Heart left ventricle (tissue), 13 donors: ENCODE data around the gene RSU1.

Experiments
- CTCF ChIP-seq, 12 donors: fragments of 200-600 bp; sonication (generic) in 4 of 12; IDR thresholded peaks; one replicate each; pipeline versions ENCODE4 v1.5.0 to v1.8.0; 2018 to 2022; ENCODE audit warnings: antibody characterized with exemption in 12 of 12, mild to moderate bottlenecking in 5 of 12
- POLR2A ChIP-seq, 2 donors: fragments of 450-650 bp; IDR thresholded peaks; one replicate each; pipeline ENCODE4 v1.6.1; 2017; ENCODE audit warnings: antibody characterized with exemption in 2 of 2, mild to moderate bottlenecking in 2 of 2, moderate library complexity in 2 of 2
- donor health status: ischemic (EF 13 %, LVEDD 7.1; RV severe dilation, severe dysfunction).
- donor health status: DM: no; HTN: yes; CAD: no.
- donor health status: DM: no; HTN: no; CAD: no.
- donor health status: ischemic (EF 25% LVEDD 6.9; RV normal size, moderate dysfunction).
- donor health status: ischemic (EF 25% LVEDD 5.7; RV mildly dilated, moderate dysfunction).
- donor health status: ischemic (EF 35%, LVEDD 5.7; RV mildly dilated, moderate dysfunction).
- donor health status: nonischemic (EF 11% LVEDD 7.7; RV severe dilation, severe dysfunction).
- donor health status: DM: yes; HTN: yes; CAD: no.
- donor health status: PGD.
- donor health status: ischemic (EF 29% LVEDD 5.4; RV normal size, mild dysfunction).
- donor health status: nonischemic (EF 23%, LVEDD 6.1; RV moderate dilation, normal function).

GRCh38 chr10:16843252-16843870 is 26.1 kb upstream of the RSU1 start:
- TF ChIP-seq CTCF (IDR thresholded peaks at IDR 0.05) (peak; percentile 58 to 79 (median 68)), POLR2A (IDR thresholded peaks at IDR 0.05) (no peak)
